Measurements from ENCODE around the gene CDH15. TPM values are rescaled to one million over a fixed set of nuclear protein-coding genes. Genes with fewer than 3 reads are reported as not detected.
A peak's percentile ranks its signal among the peaks of the same experiment; 100 is the strongest.

CDH15 gene
- total and polyA plus RNA-seq, 2 of the 13 experiments (the other 11 are each of a cell fraction or from before 2014, with no cell fraction given) = 0.74 to 2.2 TPM

- Histone ChIP-seq H3K79me2 (ENCODE audit: insufficient read depth, low read length) (no peaks in the 10 kb centered on the region), H3K4me1 (ENCODE audit: insufficient read depth, low read length) (peaks cover 59% of the 10 kb centered on the region), H3K9me3 (ENCODE audit: low read length) (no peaks in the 10 kb centered on the region), H3K4me2 (ENCODE audit: low read depth, low read length) (peak overlapping the region; percentile 79), H3K9ac (ENCODE audit: insufficient read depth, low read depth, low read length) (no peak overlapping the region), H2AFZ (ENCODE audit: low read length) (no peak overlapping the region), H3K4me3 (replicated peaks in 1 of 3; ENCODE audit: insufficient read depth in 1 of 3, low read depth in 2 of 3, low read length in 3 of 3) (peak overlapping the region in 1 of 3 experiments; percentile 69; a peak in 1 of 6 replicates), H4K20me1 (ENCODE audit: insufficient read depth, low read length) (peaks cover 17% of the 10 kb centered on the region), H3K36me3 (replicated peaks in 1 of 2; ENCODE audit: control insufficient read depth in 1 of 2, insufficient read depth in 2 of 2, low read length in 2 of 2) (no peaks in the 10 kb centered on the region), H3K27me3 (ENCODE audit: control insufficient read depth in 1 of 2, insufficient read depth in 2 of 2, low read length in 2 of 2) (peaks cover 65 to 92% of the 10 kb centered on the region in 2 experiments), H3K27ac (ENCODE audit: extremely low read length, insufficient read depth, low read length) (no peak overlapping the region)
- in situ Hi-C loops (cut with HindIII; ENCODE audit: extremely low pct_ligation_motif_present, low pct_unique_long_range_greater_than_20kb) = no loop called here
- POLR2A ChIA-PET = interaction anchor here (2.3 kb wide), 1 partner anchor 27 kb away, joined by 9 read pairs; the partner anchor contains the start of gene SLC22A31
- CTCF ChIA-PET (ENCODE audit: low intra/inter-chr PET ratio, low total read pairs) = no interaction called here
- DNase-seq (ENCODE audit: low spot score) (no peak), ATAC-seq (peak; percentile 14), FAIRE-seq (no peak)
- intact Hi-C loops (cut with micrococcal nuclease; ENCODE audit: unreplicated experiment) = loop anchor here (1.0 to 5.0 kb wide), 2 partner anchors 15 to 45 kb away; partner anchors contain the start of gene ZNF778
- 2% methylated on average over 6 of the region's 13 CpGs for WGBS (ENCODE audit: low lambda C conversion rate)
- BruUV-seq (replicated peaks) = no TSS peak
- TF ChIP-seq ZSCAN5A (CRISPR knock-in tag; IDR thresholded peaks at IDR 0.05; ENCODE audit: borderline replicate concordance) (no peak), ZNF788 (CRISPR knock-in tag; IDR thresholded peaks at IDR 0.05; ENCODE audit: borderline replicate concordance) (no peak), KDM4B (CRISPR knock-in tag; IDR thresholded peaks at IDR 0.05) (no peak), HNRNPL (IDR thresholded peaks at IDR 0.05; ENCODE audit: low read depth, low read length) (0 out of 2 replicates have a peak, but pooled peaks have one; percentile 15), NFIB (CRISPR knock-in tag; IDR thresholded peaks at IDR 0.05; ENCODE audit: borderline replicate concordance) (no peak), REXO4 (CRISPR knock-in tag; IDR thresholded peaks at IDR 0.05; ENCODE audit: borderline replicate concordance) (no peak), PHF20 (CRISPR knock-in tag; IDR thresholded peaks at IDR 0.05) (0 out of 2 replicates have a peak, but pooled peaks have one; percentile 3), FOXA3 (CRISPR knock-in tag; IDR thresholded peaks at IDR 0.05) (no peak), TFAP4 (IDR thresholded peaks at IDR 0.05; ENCODE audit: borderline replicate concordance, low read depth) (no peak), KDM6A (CRISPR knock-in tag; IDR thresholded peaks at IDR 0.05; ENCODE audit: low read depth) (no peak), MYC (CRISPR knock-in tag; IDR thresholded peaks at IDR 0.05; ENCODE audit: borderline replicate concordance) (peak; percentile 23; the same call in 1 of the 2 replicates), GFI1 (CRISPR knock-in tag; IDR thresholded peaks at IDR 0.05; ENCODE audit: borderline replicate concordance) (no peak), IKZF4 (CRISPR knock-in tag; IDR thresholded peaks at IDR 0.05; ENCODE audit: borderline replicate concordance, low read depth, not compliant biosample characterization) (no peak), EED (CRISPR knock-in tag; IDR thresholded peaks at IDR 0.05) (0 out of 2 replicates have a peak, but pooled peaks have one; percentile 27), SMAD1 (CRISPR knock-in tag; IDR thresholded peaks at IDR 0.05; ENCODE audit: borderline replicate concordance, low read depth) (no peak), FOXC1 (CRISPR knock-in tag; IDR thresholded peaks at IDR 0.05; ENCODE audit: borderline replicate concordance) (no peak), ZNF44 (CRISPR knock-in tag; IDR thresholded peaks at IDR 0.05) (0 out of 2 replicates have a peak, but pooled peaks have one; percentile 43)
- TF ChIP-seq, protein P1, sequence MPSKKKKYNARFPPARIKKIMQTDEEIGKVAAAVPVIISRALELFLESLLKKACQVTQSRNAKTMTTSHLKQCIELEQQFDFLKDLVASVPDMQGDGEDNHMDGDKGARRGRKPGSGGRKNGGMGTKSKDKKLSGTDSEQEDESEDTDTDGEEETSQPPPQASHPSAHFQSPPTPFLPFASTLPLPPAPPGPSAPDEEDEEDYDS (CRISPR knock-in tag; IDR thresholded peaks at IDR 0.05) = no peak
- TF ChIP-seq, protein P2, sequence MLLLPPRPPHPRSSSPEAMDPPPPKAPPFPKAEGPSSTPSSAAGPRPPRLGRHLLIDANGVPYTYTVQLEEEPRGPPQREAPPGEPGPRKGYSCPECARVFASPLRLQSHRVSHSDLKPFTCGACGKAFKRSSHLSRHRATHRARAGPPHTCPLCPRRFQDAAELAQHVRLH (CRISPR knock-in tag; IDR thresholded peaks at IDR 0.05; ENCODE audit: borderline replicate concordance, low read depth) = no peak
- TF ChIP-seq, protein P3, sequence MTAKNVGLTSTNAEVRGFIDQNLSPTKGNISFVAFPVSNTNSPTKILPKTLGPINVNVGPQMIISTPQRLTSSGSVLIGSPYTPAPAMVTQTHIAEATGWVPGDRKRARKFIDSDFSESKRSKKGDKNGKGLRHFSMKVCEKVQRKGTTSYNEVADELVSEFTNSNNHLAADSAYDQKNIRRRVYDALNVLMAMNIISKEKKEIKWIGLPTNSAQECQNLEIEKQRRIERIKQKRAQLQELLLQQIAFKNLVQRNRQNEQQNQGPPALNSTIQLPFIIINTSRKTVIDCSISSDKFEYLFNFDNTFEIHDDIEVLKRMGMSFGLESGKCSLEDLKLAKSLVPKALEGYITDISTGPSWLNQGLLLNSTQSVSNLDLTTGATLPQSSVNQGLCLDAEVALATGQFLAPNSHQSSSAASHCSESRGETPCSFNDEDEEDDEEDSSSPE (CRISPR knock-in tag; IDR thresholded peaks at IDR 0.05) = no peak
Observed at GRCh38 chr16:89172528-89173173, 1.1 kb downstream of the CDH15 start.
